ENCODE measurements around the gene ALOX5AP. TPM values are rescaled to one million over a fixed set of nuclear protein-coding genes. Genes with fewer than 3 reads are reported as not detected.

The ALOX5AP gene
- total RNA-seq, 6 experiments from 2014 or later, result 0.53 to 6.7 (median 3.7) TPM

- peak in 2 of 3 donors; percentile 43 to 59 for DNase-seq
- H3K27me3 ChIP-seq, result no peaks in the 10 kb centered on the region
- peak; percentile 72 to 86 (median 78) for ATAC-seq
- H3K9me3 ChIP-seq, result no peaks in the 10 kb centered on the region
- intact Hi-C loops (cut with DNase I), result no loop called here
- H3K4me1 ChIP-seq, result no peaks in the 10 kb centered on the region
- no peak overlapping the region for H3K27ac ChIP-seq
- TF ChIP-seq CTCF (IDR thresholded peaks at IDR 0.05) (no peak), POLR2A (IDR thresholded peaks at IDR 0.05) (no peak)
- no peak overlapping the region for H3K4me3 ChIP-seq
- WGBS (ENCODE audit: insufficient coverage, low coverage, low lambda C conversion rate, missing lambda C conversion rate), result 46% methylated on average over 13 of the region's 21 CpGs
- H3K36me3 ChIP-seq, result no peaks in the 10 kb centered on the region
These were observed 44.8 kb upstream of the ALOX5AP start for GRCh38 chr13:30690282-30691188.

GRCh38 chr13:30692113-30692512 lies 43.2 kb upstream of the ALOX5AP start:
- DNase-seq (no peak), ATAC-seq (no peak)
- Histone ChIP-seq H3K4me3 (no peak overlapping the region), H3K27me3 (no peaks in the 10 kb centered on the region), H3K36me3 (no peaks in the 10 kb centered on the region), H3K4me1 (no peaks in the 10 kb centered on the region), H3K27ac (no peak overlapping the region), H3K9me3 (no peaks in the 10 kb centered on the region)
- intact Hi-C loops (cut with DNase I), result no loop called here
- 80% methylated on average over 1 of the region's 1 CpG for WGBS (ENCODE audit: insufficient coverage, low coverage, low lambda C conversion rate, missing lambda C conversion rate)
- TF ChIP-seq CTCF (IDR thresholded peaks at IDR 0.05) (no peak), POLR2A (IDR thresholded peaks at IDR 0.05) (no peak)

- 11% methylated on average over 9 of the region's 11 CpGs for WGBS (ENCODE audit: insufficient coverage, low coverage, low lambda C conversion rate, missing lambda C conversion rate)
- Histone ChIP-seq H3K27ac (no peak overlapping the region), H3K36me3 (no peaks in the 10 kb centered on the region), H3K27me3 (no peaks in the 10 kb centered on the region), H3K9me3 (no peaks in the 10 kb centered on the region), H3K4me1 (no peaks in the 10 kb centered on the region), H3K4me3 (no peak overlapping the region)
- intact Hi-C loops (cut with DNase I), result no loop called here
- no peak for TF ChIP-seq CTCF (IDR thresholded peaks at IDR 0.05)
- TF ChIP-seq POLR2A (IDR thresholded peaks at IDR 0.05), result no peak
- DNase-seq, result peak in 2 of 3 donors; percentile 27 to 63
- peak; percentile 78 to 84 (median 79) for ATAC-seq
These were observed 38.8 kb upstream of the ALOX5AP start for GRCh38 chr13:30696278-30697176.

- H3K36me3 ChIP-seq, result no peaks in the 10 kb centered on the region
- 36% methylated on average over 7 of the region's 8 CpGs for WGBS (ENCODE audit: insufficient coverage, low coverage, low lambda C conversion rate, missing lambda C conversion rate)
- intact Hi-C loops (cut with DNase I), result no loop called here
These were observed 38.0 kb upstream of the ALOX5AP start for GRCh38 chr13:30697177-30697953.

More at GRCh38 chr13:30697177-30697953, 38.0 kb upstream of the ALOX5AP start:
- H3K27me3 ChIP-seq, result no peaks in the 10 kb centered on the region
- no peak overlapping the region for H3K4me3 ChIP-seq
- no peaks in the 10 kb centered on the region for H3K4me1 ChIP-seq
- H3K27ac ChIP-seq, result no peak overlapping the region
- ATAC-seq (peak; percentile 49 to 74 (median 66)), DNase-seq (no peak)
- H3K9me3 ChIP-seq, result no peaks in the 10 kb centered on the region
- TF ChIP-seq POLR2A (IDR thresholded peaks at IDR 0.05) (no peak), CTCF (IDR thresholded peaks at IDR 0.05) (no peak)

Data from right lobe of liver (tissue), 6 donors.